Activated CD4-positive, alpha-beta T cell treated with anti-CD3 and anti-CD28 coated beads, Interleukin-2, amount 10 ng/mL, durations not matched to agents 7 days and 5 days (primary cell): ENCODE measurements around the gene ADAP1. TPM values are rescaled to one million over a fixed set of nuclear protein-coding genes. Genes with fewer than 3 reads are reported as not detected.
A peak's percentile ranks its signal among the peaks of the same experiment; 100 is the strongest.

Experiments used
- CTCF ChIA-PET: fragments of 350-600 bp; sonication (Branson Sonifier 250); formaldehyde crosslinking; loops from one replicate; lab custom pipeline; 2021; ENCODE audit warnings: antibody characterized with exemption; lab: Charles Lee
- POLR2A ChIA-PET: fragments of 350-600 bp; sonication (Branson Sonifier 250); formaldehyde crosslinking; loops from one replicate; lab custom pipeline; 2021; ENCODE audit warnings: antibody characterized with exemption; lab: Charles Lee
- DNase-seq: peaks from one replicate; pipeline ENCODE4 v3.0.0-alpha.2; 2020
- H3K27ac Mint-ChIP-seq: one replicate; pipeline ENCODE4 v1.8.0; 2021; ENCODE audit warnings: mild to moderate bottlenecking, moderate library complexity, mixed read lengths
- H3K27me3 Mint-ChIP-seq: one replicate; pipeline ENCODE4 v1.8.0; 2021; ENCODE audit warnings: mixed read lengths
- H3K36me3 Mint-ChIP-seq: one replicate; pipeline ENCODE4 v1.8.0; 2021; ENCODE audit warnings: low read depth, mixed read lengths
- H3K4me1 Mint-ChIP-seq: one replicate; pipeline ENCODE4 v1.8.0; 2021; ENCODE audit warnings: mixed read lengths
- H3K4me3 Mint-ChIP-seq: one replicate; pipeline ENCODE4 v1.8.0; 2021; ENCODE audit warnings: mild to moderate bottlenecking, moderate library complexity, mixed read lengths
- H3K9me3 Mint-ChIP-seq: one replicate; pipeline ENCODE4 v1.8.0; 2021; ENCODE audit warnings: mixed read lengths
- total RNA-seq, 2 experiments: library from RNA; stranded (reverse); gene quantifications; one replicate each; pipeline ENCODE4 v1.2.3, GENCODE V29; 2021

Gene ADAP1
- total RNA-seq, 2 experiments from 2014 or later = 12.4 to 13.5 TPM

DNA sequence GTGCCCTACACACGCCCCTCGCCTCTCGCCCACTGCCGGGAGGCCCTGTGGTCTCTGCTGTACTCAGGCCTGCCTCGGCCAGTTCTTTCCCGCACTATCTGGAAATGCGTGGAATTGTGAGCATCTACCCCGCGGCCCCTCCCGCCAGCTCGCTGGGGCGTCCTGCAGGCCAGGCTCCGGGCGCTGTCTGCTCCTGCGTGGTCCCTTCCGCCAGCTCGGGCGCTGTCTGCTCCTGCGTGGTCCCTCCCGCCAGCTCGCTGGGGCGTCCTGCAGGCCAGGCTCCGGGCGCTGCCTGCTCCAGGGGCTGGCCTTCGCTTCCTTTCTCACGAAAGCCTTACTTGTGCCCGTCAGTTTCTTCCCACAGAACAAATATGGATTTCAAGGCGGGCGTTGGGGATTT lies 63.2 kb downstream of the ADAP1 start:
- no peaks in the 10 kb centered on the region for H3K27me3 Mint-ChIP-seq
- peaks cover 6% of the 10 kb centered on the region for H3K9me3 Mint-ChIP-seq
- H3K4me1 Mint-ChIP-seq = peaks cover 7% of the 10 kb centered on the region
- H3K36me3 Mint-ChIP-seq = peaks cover 52% of the 10 kb centered on the region
- POLR2A ChIA-PET = no interaction called here
- H3K27ac Mint-ChIP-seq = no peak overlapping the region
- H3K4me3 Mint-ChIP-seq = no peak overlapping the region
- CTCF ChIA-PET = interaction anchor here (1.4 kb wide), 1 partner anchor 9 kb away, joined by 4 read pairs; no protein-coding TSS in a partner anchor
- DNase-seq = no peak

DNA sequence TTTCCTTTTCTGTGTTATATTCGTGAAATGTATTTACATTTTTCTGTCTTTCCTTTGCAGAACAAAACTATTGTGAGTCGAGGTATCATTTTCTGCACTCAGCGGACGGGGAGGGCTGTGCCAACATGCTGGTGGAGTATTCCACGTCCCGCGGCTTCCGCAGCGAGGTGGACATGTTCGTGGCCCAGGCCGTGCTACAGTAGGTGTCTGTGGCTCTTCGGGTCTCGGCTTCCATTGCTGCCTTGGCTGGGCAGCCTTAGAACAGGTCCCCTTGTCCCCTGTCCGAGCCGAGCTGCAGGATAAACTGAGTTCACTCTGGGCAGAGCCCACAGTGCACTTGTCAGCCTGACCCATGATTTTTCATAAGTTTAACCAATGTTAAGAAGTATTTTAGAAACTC lies 63.6 kb downstream of the ADAP1 start:
- H3K36me3 Mint-ChIP-seq = peaks cover 48% of the 10 kb centered on the region
- peaks cover 7% of the 10 kb centered on the region for H3K4me1 Mint-ChIP-seq
- H3K4me3 Mint-ChIP-seq = no peak overlapping the region
- H3K27ac Mint-ChIP-seq = no peak overlapping the region
- DNase-seq = no peak
- H3K9me3 Mint-ChIP-seq = peaks cover 6% of the 10 kb centered on the region
- ChIA-PET POLR2A (no interaction called here), CTCF (interaction anchor here (1.4 kb wide), 1 partner anchor 9 kb away, joined by 4 read pairs; no protein-coding TSS in a partner anchor)
- no peaks in the 10 kb centered on the region for H3K27me3 Mint-ChIP-seq

GRCh38 chr7:889391-889790 lies 65.1 kb downstream of the ADAP1 start:
- Mint-ChIP-seq H3K27ac (no peak overlapping the region), H3K4me3 (no peak overlapping the region), H3K36me3 (peaks cover 41% of the 10 kb centered on the region), H3K4me1 (peaks cover 7% of the 10 kb centered on the region), H3K27me3 (no peaks in the 10 kb centered on the region), H3K9me3 (peaks cover 6% of the 10 kb centered on the region)
- POLR2A ChIA-PET = no interaction called here
- no peak for DNase-seq
- CTCF ChIA-PET = no interaction called here

DNA sequence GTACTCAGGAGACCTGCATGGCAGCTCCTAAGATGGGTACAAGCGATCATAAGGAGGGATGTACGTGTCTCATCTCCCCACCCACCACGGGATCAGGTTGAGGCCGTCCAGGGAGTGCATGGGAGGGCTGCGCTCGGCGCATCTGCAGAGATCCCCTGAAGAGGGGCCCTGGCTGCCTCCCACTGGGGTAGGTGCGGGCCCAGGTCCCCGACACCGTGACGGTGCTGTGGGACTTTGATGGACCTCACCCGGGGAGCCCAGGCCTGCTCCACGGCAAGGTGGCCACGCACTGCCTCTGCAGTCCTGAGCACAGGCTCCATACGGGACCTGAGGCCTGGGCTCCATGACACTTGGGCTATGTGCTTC lies 65.5 kb downstream of the ADAP1 start:
- Mint-ChIP-seq H3K27me3 (no peaks in the 10 kb centered on the region), H3K27ac (no peak overlapping the region), H3K36me3 (peaks cover 41% of the 10 kb centered on the region), H3K4me1 (peaks cover 7% of the 10 kb centered on the region), H3K9me3 (peaks cover 6% of the 10 kb centered on the region), H3K4me3 (no peak overlapping the region)
- ChIA-PET CTCF (no interaction called here), POLR2A (no interaction called here)
- no peak for DNase-seq

DNA sequence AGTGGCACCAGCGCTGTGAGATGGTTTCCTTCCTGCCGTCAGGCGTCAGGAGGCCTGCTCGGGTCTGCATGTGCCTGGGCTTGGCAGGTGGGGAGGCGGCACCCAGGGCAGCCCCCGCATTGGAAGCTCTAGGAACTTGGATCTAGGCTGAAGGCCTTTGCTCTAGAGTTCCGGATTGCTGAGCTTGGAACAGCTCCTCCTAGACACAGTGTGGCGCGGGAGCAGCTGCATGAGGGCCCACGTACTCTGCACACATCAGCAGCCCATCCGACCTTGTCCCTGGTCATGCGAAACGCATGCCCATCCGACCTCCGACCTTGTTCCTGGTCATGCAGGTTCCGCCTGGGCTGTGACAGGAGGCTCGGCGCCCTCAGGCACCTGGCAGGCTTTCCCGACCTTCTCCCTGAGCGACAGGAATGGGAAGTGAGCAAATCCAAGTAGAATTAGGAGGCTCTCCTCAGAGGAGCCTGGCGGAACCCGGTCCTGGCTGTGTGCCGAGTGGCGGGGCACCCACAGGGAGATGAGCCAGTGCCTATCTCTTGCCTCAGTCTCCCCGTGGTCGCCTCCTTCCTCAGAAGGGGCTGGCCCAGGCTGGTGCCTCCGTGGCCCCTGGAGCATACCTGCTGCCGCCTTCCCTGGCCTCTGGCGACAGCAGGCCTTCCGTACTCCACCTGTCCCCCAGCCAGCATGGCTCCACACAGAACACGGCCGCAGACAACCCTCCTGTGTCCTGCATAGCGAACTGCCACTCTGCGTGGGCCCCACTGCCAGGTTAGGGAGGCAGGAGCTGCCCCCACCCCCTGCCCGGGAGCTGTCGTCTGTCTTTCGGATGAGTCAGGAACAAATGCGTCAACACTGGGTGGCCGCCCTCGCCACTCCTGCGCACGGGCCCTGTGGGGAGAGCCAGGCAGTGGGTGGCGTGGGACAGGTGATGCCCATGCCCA lies 66.1 kb downstream of the ADAP1 start:
- H3K4me3 Mint-ChIP-seq = no peak overlapping the region
- H3K9me3 Mint-ChIP-seq = peaks cover 6% of the 10 kb centered on the region
- no peak for DNase-seq
- no peaks in the 10 kb centered on the region for H3K27me3 Mint-ChIP-seq
- POLR2A ChIA-PET = no interaction called here
- H3K36me3 Mint-ChIP-seq = peaks cover 36% of the 10 kb centered on the region
- CTCF ChIA-PET = interaction anchor here (1.0 kb wide), 1 partner anchor 20 kb away, joined by 5 read pairs; no protein-coding TSS in a partner anchor
- peaks cover 7% of the 10 kb centered on the region for H3K4me1 Mint-ChIP-seq
- H3K27ac Mint-ChIP-seq = no peak overlapping the region

DNA sequence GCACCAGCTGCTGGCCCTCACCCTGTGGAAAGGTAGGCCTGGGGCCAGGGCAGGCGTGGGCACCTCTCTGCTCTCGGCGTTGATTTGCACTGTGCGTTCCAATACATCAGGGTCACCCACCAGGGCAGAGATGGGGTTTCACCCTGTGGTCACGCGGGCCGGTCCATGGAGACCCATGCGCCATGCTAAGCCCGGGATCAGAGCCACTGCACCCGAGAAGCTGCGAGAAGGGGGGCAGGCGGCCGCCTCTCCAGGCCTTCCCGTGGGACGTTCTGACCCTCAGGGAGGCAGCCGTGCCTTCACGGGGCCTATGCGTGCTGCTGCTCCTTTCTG lies 67.0 kb downstream of the ADAP1 start:
- Mint-ChIP-seq H3K27me3 (no peaks in the 10 kb centered on the region), H3K36me3 (peaks cover 27% of the 10 kb centered on the region), H3K27ac (no peak overlapping the region), H3K4me3 (no peak overlapping the region), H3K9me3 (peaks cover 2% of the 10 kb centered on the region), H3K4me1 (peaks cover 2% of the 10 kb centered on the region)
- CTCF ChIA-PET = interaction anchor here (1.0 kb wide), 1 partner anchor 21 kb away, joined by 5 read pairs; no protein-coding TSS in a partner anchor
- POLR2A ChIA-PET = no interaction called here
- DNase-seq = no peak

DNA sequence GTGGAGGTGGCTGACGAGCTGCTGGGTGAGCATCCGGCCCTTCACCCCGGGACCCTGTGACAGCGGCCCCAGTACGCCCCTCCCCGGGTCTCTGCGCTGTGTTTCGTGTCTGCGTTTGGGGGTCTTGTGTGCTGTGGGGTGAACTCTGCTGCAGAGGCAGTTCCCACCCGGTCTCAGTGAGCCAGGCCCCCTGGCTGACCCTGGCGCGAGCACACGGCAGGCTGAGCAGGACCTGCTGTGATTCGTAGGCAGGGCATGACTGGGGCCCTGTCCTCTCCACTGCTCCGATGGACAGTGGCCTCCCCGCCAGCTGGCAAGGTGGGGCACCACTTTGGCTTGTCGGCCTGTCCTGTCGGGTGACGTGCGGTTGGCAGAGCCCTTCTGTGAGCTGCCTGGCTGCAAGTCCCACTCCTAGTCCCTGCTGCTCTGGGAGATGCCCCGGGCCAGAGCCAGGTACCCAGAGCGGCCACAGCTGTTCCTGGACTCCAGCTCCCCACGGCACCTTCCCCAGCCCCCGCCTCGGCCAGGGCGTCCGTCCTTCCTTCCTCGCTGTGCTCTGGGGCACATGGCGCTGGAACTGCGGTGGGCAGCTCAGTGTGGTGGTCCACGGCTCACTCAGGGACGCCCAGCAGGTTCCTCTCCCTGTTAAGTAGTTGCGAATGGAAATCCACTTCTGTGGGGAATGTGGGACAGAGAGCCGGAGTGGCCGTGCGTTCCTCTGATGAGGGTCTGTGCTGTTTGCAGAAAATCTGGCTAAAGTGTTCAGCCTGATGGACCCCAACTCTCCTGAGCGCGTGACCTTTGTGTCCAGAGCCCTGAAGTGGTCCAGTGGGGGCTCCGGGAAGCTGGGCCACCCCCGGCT lies 67.6 kb downstream of the ADAP1 start:
- Mint-ChIP-seq H3K4me1 (no peaks in the 10 kb centered on the region), H3K27ac (peak overlapping the region; percentile 31), H3K9me3 (no peaks in the 10 kb centered on the region), H3K27me3 (no peaks in the 10 kb centered on the region), H3K4me3 (no peak overlapping the region), H3K36me3 (peaks cover 21% of the 10 kb centered on the region)
- no peak for DNase-seq
- POLR2A ChIA-PET = no interaction called here
- CTCF ChIA-PET = no interaction called here

DNA sequence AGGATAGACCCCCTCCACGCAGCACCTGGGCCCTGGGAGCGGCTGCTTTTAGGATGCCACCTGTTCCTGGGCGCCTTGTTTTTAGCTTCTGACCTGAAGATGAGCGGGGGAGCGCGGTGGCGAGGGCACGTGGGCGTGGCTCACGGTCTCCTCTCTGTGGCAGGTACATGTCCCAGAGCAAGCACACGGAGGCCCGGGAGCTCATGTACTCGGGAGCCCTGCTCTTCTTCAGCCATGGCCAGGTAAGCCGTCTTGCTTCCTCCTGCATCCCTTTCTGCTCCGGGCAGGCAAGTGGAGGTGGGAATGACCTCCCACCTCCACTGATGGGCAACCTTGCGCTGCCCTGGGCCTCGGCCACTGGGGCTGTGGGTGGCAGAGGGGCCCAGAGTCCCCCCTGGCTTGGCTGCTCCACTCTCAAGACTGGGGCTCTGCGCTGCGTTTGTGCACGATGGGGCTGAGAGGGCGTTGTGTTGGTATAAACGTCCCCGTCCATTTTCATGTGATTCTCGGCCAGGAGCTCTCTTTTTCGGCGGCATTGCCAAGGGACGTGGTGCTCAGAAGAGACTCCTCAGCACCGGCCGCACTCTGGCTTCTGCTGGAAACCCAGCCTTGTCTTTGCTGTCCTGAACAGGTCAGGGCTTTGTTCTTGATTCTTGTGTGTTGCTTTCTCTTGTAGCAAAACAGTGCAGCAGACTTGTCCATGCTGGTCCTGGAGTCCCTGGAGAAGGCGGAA lies 68.4 kb downstream of the ADAP1 start:
- no peaks in the 10 kb centered on the region for H3K27me3 Mint-ChIP-seq
- CTCF ChIA-PET = interaction anchor here (0.9 to 1.6 kb wide), 3 partner anchors 10 to 107 kb away, joined by 3 read pairs; no protein-coding TSS in a partner anchor
- peaks cover 20% of the 10 kb centered on the region for H3K36me3 Mint-ChIP-seq
- no peak for DNase-seq
- H3K27ac Mint-ChIP-seq = peak overlapping the region; percentile 31
- H3K4me1 Mint-ChIP-seq = no peaks in the 10 kb centered on the region
- no peaks in the 10 kb centered on the region for H3K9me3 Mint-ChIP-seq
- POLR2A ChIA-PET = no interaction called here
- no peak overlapping the region for H3K4me3 Mint-ChIP-seq

GRCh38 chr7:885261-885892 lies 69.1 kb downstream of the ADAP1 start:
- Mint-ChIP-seq H3K4me3 (no peak overlapping the region), H3K4me1 (no peaks in the 10 kb centered on the region), H3K9me3 (no peaks in the 10 kb centered on the region), H3K27ac (no peak overlapping the region), H3K36me3 (peaks cover 13% of the 10 kb centered on the region), H3K27me3 (no peaks in the 10 kb centered on the region)
- POLR2A ChIA-PET = no interaction called here
- DNase-seq = no peak
- CTCF ChIA-PET = interaction anchor here (0.9 to 1.6 kb wide), 3 partner anchors 10 to 108 kb away, joined by 3 read pairs; no protein-coding TSS in a partner anchor

DNA sequence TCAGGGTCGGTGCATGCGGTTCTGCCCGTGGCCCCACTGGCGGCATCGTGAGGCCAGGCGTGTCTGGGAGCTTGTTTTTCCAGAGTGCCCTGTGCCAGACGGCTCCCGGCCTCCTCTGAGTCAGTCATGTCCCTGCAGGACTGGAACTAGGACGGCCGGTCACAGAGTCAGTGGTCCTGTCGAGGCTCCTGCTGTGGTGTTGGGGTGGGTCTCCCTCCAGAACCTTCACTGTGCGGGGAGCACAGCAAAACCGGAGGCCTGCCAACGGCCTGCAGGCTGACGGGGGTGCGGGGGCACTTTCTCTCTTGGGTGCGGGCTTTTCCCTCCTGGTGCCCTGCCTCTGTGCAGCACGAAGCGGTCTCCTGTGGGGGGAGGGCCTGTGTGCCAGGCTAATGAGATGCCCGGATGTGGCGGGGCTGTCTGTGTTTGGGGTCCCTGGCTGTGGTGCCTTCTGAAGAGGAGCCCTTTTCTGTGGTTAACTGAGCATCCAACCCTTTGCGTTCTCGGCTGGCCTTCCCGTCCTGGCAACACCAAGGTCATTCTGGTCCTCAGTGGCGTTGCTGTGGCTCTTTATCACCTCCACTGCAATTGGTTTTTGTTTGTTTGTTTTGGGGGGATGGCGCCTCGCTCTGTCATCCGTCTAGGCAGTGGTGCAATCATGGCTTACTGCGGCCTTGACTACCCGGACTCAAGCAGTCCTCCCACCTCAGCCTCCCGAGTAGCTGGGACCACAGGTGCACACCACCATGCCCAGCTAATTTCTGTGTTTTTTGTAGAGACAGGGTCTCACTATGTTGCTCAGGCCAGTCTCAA lies 70.1 kb downstream of the ADAP1 start:
- peaks cover 5% of the 10 kb centered on the region for H3K4me1 Mint-ChIP-seq
- H3K27me3 Mint-ChIP-seq = no peaks in the 10 kb centered on the region
- POLR2A ChIA-PET = no interaction called here
- no peak for DNase-seq
- no peak overlapping the region for H3K4me3 Mint-ChIP-seq
- no peaks in the 10 kb centered on the region for H3K9me3 Mint-ChIP-seq
- H3K36me3 Mint-ChIP-seq = peaks cover 12% of the 10 kb centered on the region
- H3K27ac Mint-ChIP-seq = no peak overlapping the region
- CTCF ChIA-PET = interaction anchor here (1.6 kb wide), 1 partner anchor 17 kb away, joined by 3 read pairs; no protein-coding TSS in a partner anchor
